Nephron (organoid): ENCODE data around the gene TMEM181.

Source experiments
- H3K27ac Mint-ChIP-seq, 3 experiments: 2 replicates each; pipeline ENCODE4 v1.8.0; 2020; ENCODE audit warnings: mixed read lengths in 3 of 3, mild to moderate bottlenecking in 2 of 3, moderate library complexity in 1 of 3
- H3K27me3 Mint-ChIP-seq: 2 replicates; pipeline ENCODE4 v1.8.0; 2021; ENCODE audit warnings: low read depth, mild to moderate bottlenecking, moderate library complexity, mixed read lengths
- H3K36me3 Mint-ChIP-seq: 2 replicates; pipeline ENCODE4 v1.8.0; 2020; ENCODE audit warnings: low read depth, mixed read lengths
- H3K4me1 Mint-ChIP-seq: 2 replicates; pipeline ENCODE4 v1.8.0; 2020; ENCODE audit warnings: mixed read lengths
- H3K4me3 Mint-ChIP-seq, 3 experiments: 2 replicates each; pipeline ENCODE4 v1.8.0; 2020; ENCODE audit warnings: mild to moderate bottlenecking in 3 of 3, mixed read lengths in 3 of 3, moderate library complexity in 2 of 3
- H3K9me3 Mint-ChIP-seq: 2 replicates; pipeline ENCODE4 v1.8.0; 2020; ENCODE audit warnings: mixed read lengths
- CTCF ChIP-seq, 3 experiments: fragments of 200-600 bp; sonication (generic); IDR thresholded peaks; one replicate each; pipeline ENCODE4 v1.5.0; 2021; ENCODE audit warnings: antibody characterized with exemption in 3 of 3; ENCODE audit not compliant: unreplicated experiment in 3 of 3

Gene TMEM181

GRCh38 chr6:158662954-158663624 lies 103.2 kb downstream of the TMEM181 start:
- Mint-ChIP-seq H3K36me3 (no peaks in the 10 kb centered on the region), H3K9me3 (no peaks in the 10 kb centered on the region), H3K27me3 (no peaks in the 10 kb centered on the region)

DNA sequence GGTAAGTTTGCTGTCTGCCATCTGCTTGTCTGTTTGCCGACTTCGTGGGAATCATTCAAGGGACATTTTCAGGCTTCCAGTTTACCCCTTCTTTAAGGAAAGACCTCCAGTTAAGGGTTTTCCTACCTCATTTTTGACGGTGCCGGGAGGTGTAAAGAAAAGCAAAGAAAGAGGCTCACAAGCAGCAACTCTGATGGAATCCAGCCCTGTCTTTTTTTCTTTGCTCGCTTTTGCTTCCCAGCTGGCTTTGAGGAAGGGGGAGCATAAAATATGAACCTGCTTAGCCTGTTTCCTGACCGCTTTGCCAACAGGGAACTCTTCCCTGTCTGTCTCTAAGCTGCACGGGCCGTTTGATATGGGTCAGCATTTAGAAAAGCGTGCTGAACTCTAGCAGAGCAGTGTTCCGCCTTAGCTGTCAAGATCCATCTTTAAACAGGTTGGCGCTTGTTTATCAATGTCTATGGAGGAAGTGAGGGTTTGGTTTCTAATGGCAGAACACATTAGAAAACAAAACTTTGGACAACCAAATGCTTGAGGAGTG lies 103.8 kb downstream of the TMEM181 start:
- H3K27me3 Mint-ChIP-seq = no peaks in the 10 kb centered on the region
- peak overlapping the region; percentile 90 to 97 (median 95) for H3K27ac Mint-ChIP-seq
- H3K4me3 Mint-ChIP-seq = peak overlapping the region; percentile 67 to 87 (median 84)
- no peaks in the 10 kb centered on the region for H3K9me3 Mint-ChIP-seq
- TF ChIP-seq CTCF (IDR thresholded peaks at IDR 0.05; ENCODE audit: unreplicated experiment in 3 of 3) = no peak
- peaks cover 63% of the 10 kb centered on the region for H3K4me1 Mint-ChIP-seq
- no peaks in the 10 kb centered on the region for H3K36me3 Mint-ChIP-seq

More at GRCh38 chr6:158662954-158663624, 103.2 kb downstream of the TMEM181 start:
- no peak for TF ChIP-seq CTCF (IDR thresholded peaks at IDR 0.05; ENCODE audit: unreplicated experiment in 3 of 3)
- Mint-ChIP-seq H3K4me1 (peaks cover 58% of the 10 kb centered on the region), H3K4me3 (peak overlapping the region; percentile 67 to 87 (median 84)), H3K27ac (peak overlapping the region; percentile 90 to 97 (median 95))

- H3K27me3 Mint-ChIP-seq = no peaks in the 10 kb centered on the region
- no peak overlapping the region for H3K4me3 Mint-ChIP-seq
Observed at GRCh38 chr6:158665332-158665731, 105.4 kb downstream of the TMEM181 start.

GRCh38 chr6:158666628-158667359 lies 106.9 kb downstream of the TMEM181 start:
- Mint-ChIP-seq H3K27ac (peak overlapping the region; percentile 2 to 52 (median 19)), H3K27me3 (no peaks in the 10 kb centered on the region), H3K4me1 (peaks cover 63% of the 10 kb centered on the region), H3K4me3 (peak overlapping the region in 1 of 3 experiments; percentile 56), H3K36me3 (no peaks in the 10 kb centered on the region), H3K9me3 (no peaks in the 10 kb centered on the region)
- TF ChIP-seq CTCF (IDR thresholded peaks at IDR 0.05; ENCODE audit: unreplicated experiment in 3 of 3) = no peak

More at GRCh38 chr6:158665332-158665731, 105.4 kb downstream of the TMEM181 start:
- H3K4me1 Mint-ChIP-seq = peaks cover 68% of the 10 kb centered on the region
- no peaks in the 10 kb centered on the region for H3K9me3 Mint-ChIP-seq
- no peaks in the 10 kb centered on the region for H3K36me3 Mint-ChIP-seq
- no peak for TF ChIP-seq CTCF (IDR thresholded peaks at IDR 0.05; ENCODE audit: unreplicated experiment in 3 of 3)
- H3K27ac Mint-ChIP-seq = no peak overlapping the region

DNA sequence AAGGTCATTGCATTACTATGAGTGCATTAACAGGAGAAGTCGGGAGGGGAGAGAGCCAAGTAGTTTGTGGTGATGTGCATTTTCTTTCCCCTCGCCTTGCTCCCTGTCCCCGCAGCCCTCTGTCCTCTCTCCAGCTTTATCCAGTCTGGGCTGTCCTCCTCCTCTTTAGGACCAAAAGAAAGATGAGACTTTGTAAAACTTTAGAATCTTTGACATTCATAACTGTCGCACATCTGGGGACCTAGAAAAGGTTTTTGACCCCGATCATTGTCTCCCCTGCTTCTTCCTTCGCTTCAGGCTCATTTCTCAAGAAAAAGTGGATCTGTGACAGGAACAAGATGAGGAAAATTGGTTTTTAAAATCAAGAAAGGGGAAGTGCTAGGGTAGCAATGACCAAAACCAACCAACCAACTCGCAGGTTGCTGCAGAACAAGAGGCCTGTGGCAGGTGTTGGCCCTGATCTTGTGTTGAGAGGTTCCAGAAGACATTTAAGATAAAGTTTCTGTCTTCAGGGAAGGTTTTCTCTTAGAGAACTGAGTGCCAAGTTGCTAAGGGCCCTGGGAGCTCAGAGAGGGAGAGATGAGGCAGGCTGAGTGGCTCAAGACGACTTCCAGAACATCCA lies 107.6 kb downstream of the TMEM181 start:
- no peaks in the 10 kb centered on the region for H3K9me3 Mint-ChIP-seq
- no peak for TF ChIP-seq CTCF (IDR thresholded peaks at IDR 0.05; ENCODE audit: unreplicated experiment in 3 of 3)
- peaks cover 56% of the 10 kb centered on the region for H3K4me1 Mint-ChIP-seq
- H3K27me3 Mint-ChIP-seq = no peaks in the 10 kb centered on the region
- H3K36me3 Mint-ChIP-seq = no peaks in the 10 kb centered on the region
- H3K27ac Mint-ChIP-seq = peak overlapping the region in 2 of 3 experiments; percentile 19 to 52
- peak overlapping the region in 1 of 3 experiments; percentile 56 for H3K4me3 Mint-ChIP-seq
